IMR-90 (cell line): ENCODE results near the gene GCNT2. TPM values are rescaled to one million over a fixed set of nuclear protein-coding genes. Genes with fewer than 3 reads are reported as not detected.

Experiments
- ATAC-seq: fragments of 200-7000 bp; cut with Tn5 transposase; 2 replicates; pipeline ENCODE4 v1.9.1; 2020; ENCODE audit warnings: low read depth, mild to moderate bottlenecking, moderate library complexity
- BruUV-seq: library from RNA; stranded (reverse); fragments of 400-500 nt; replicated peaks from 2 replicates; lab custom pipeline; 2021; lab: Mats Ljungman, UMichigan
- CTCF ChIA-PET: fragments of 300-600 bp; formaldehyde crosslinking; extraction: SDS; loops from one replicate; lab custom pipeline; 2021; ENCODE audit warnings: antibody characterized with exemption; lab: Yijun Ruan, JAX
- POLR2A ChIA-PET: fragments of 300-600 bp; sonication (Branson Sonifier 250); formaldehyde crosslinking; loops from one replicate; lab custom pipeline; 2022; ENCODE audit warnings: antibody characterized with exemption; ENCODE audit not compliant: unreplicated experiment; lab: Charles Lee
- DNase-seq: peaks from one replicate; pipeline ENCODE4 v3.0.0; 2013
- H2AFZ ChIP-seq: replicated peaks from 2 replicates; pipeline ENCODE3; 2013; ENCODE audit warnings: low read length, mild to moderate bottlenecking; ENCODE audit not compliant: poor library complexity
- H2AK5ac ChIP-seq: 2 replicates; pipeline ENCODE4 v1.6.1; 2013; ENCODE audit warnings: low read depth, low read length, inconsistent platforms
- H2AK9ac ChIP-seq: replicated peaks from 2 replicates; pipeline ENCODE3; 2013; ENCODE audit warnings: mild to moderate bottlenecking, low read depth, low read length, moderate library complexity; ENCODE audit not compliant: poor library complexity
- H2BK120ac ChIP-seq: 2 replicates; pipeline ENCODE4 v1.6.1; 2013; ENCODE audit warnings: low read depth, low read length, inconsistent platforms
- H2BK15ac ChIP-seq: 3 replicates; pipeline ENCODE4 v1.6.1; 2013; ENCODE audit warnings: low read depth, low read length, inconsistent platforms
- H2BK20ac ChIP-seq: 2 replicates; pipeline ENCODE4 v1.6.1; 2013; ENCODE audit warnings: low read depth, mild to moderate bottlenecking, inconsistent platforms, low read length, moderate library complexity
- H2BK5ac ChIP-seq: 2 replicates; pipeline ENCODE4 v1.6.1; 2013; ENCODE audit warnings: mild to moderate bottlenecking, low read depth, low read length, inconsistent platforms; ENCODE audit not compliant: poor library complexity, severe bottlenecking
- H3K14ac ChIP-seq: replicated peaks from 2 replicates; pipeline ENCODE4 v1.6.1; 2013; ENCODE audit warnings: low read depth, low read length, inconsistent platforms
- H3K18ac ChIP-seq: 2 replicates; pipeline ENCODE4 v1.6.1; 2013; ENCODE audit warnings: low read depth, low read length, control low read depth
- H3K23ac ChIP-seq: 2 replicates; pipeline ENCODE4 v1.6.1; 2013; ENCODE audit warnings: low read depth, low read length, inconsistent platforms
- H3K27ac ChIP-seq: 2 replicates; pipeline ENCODE4 v1.5.1; 2013; ENCODE audit warnings: mild to moderate bottlenecking, control low read depth, low read length; ENCODE audit not compliant: insufficient read depth
- H3K27me3 ChIP-seq: 2 replicates; pipeline ENCODE4 v1.6.1; 2013; ENCODE audit warnings: low read length; ENCODE audit not compliant: control insufficient read depth, insufficient read depth
- H3K36me3 ChIP-seq: 2 replicates; pipeline ENCODE4 v1.6.1; 2013; ENCODE audit warnings: low read length, mixed read lengths; ENCODE audit not compliant: control insufficient read depth, insufficient read depth
- H3K4ac ChIP-seq: 2 replicates; pipeline ENCODE4 v1.6.1; 2013; ENCODE audit warnings: low read depth, low read length, inconsistent platforms
- H3K4me1 ChIP-seq: 2 replicates; pipeline ENCODE4 v1.6.1; 2013; ENCODE audit warnings: low read length, mixed read lengths; ENCODE audit not compliant: control insufficient read depth, insufficient read depth
- H3K4me2 ChIP-seq: 2 replicates; pipeline ENCODE4 v1.6.1; 2013; ENCODE audit warnings: low read depth, mild to moderate bottlenecking, control low read depth, low read length, moderate library complexity
- H3K4me3 ChIP-seq: 2 replicates; pipeline ENCODE4 v1.5.1; 2013; ENCODE audit warnings: low read depth, mild to moderate bottlenecking, control low read depth, low read length, moderate library complexity; ENCODE audit not compliant: insufficient read depth
- H3K56ac ChIP-seq: 2 replicates; pipeline ENCODE4 v1.6.1; 2013; ENCODE audit warnings: low read length, inconsistent platforms; ENCODE audit not compliant: insufficient read depth; ENCODE audit errors: extremely low read depth
- H3K79me1 ChIP-seq, 2 experiments: 2 replicates each; pipeline ENCODE4 v1.6.1; 2013; ENCODE audit warnings: low read length in 2 of 2, inconsistent platforms in 1 of 2, low read depth in 1 of 2
- H3K9ac ChIP-seq: 2 replicates; pipeline ENCODE4 v1.6.1; 2013; ENCODE audit warnings: low read depth, low read length, control low read depth
- H3K9me1 ChIP-seq: 2 replicates; pipeline ENCODE4 v1.6.1; 2013; ENCODE audit warnings: low read length, inconsistent platforms; ENCODE audit not compliant: insufficient read depth
- H3K9me3 ChIP-seq: 2 replicates; pipeline ENCODE4 v1.6.1; 2013; ENCODE audit warnings: low read length; ENCODE audit not compliant: control insufficient read depth, insufficient read depth
- H4K20me1 ChIP-seq: 2 replicates; pipeline ENCODE4 v1.6.1; 2013; ENCODE audit warnings: low read length, inconsistent platforms; ENCODE audit not compliant: insufficient read depth
- H4K5ac ChIP-seq: 2 replicates; pipeline ENCODE4 v1.6.1; 2013; ENCODE audit warnings: mild to moderate bottlenecking, low read depth, low read length, control low read depth
- H4K8ac ChIP-seq, 2 experiments: 2 replicates each; pipeline ENCODE4 v1.6.1; 2013; ENCODE audit warnings: low read depth in 2 of 2, low read length in 2 of 2, control low read depth in 1 of 2, inconsistent platforms in 1 of 2
- H4K91ac ChIP-seq: 2 replicates; pipeline ENCODE4 v1.6.1; 2013; ENCODE audit warnings: low read depth, low read length, inconsistent platforms; ENCODE audit not compliant: insufficient read depth
- BHLHE40 ChIP-seq: fragments of 150-350 bp; IDR thresholded peaks from 2 replicates; pipeline ENCODE4 v1.6.1; 2016; ENCODE audit warnings: mild to moderate bottlenecking, low read depth, low read length
- CEBPB ChIP-seq: IDR thresholded peaks from 2 replicates; pipeline ENCODE4 v1.6.1; 2012; ENCODE audit warnings: low read depth, low read length, improper control_type of control experiment
- CHD1 ChIP-seq: IDR thresholded peaks from 2 replicates; pipeline ENCODE4 v1.6.1; 2012; ENCODE audit warnings: low read depth, low read length, improper control_type of control experiment
- FOS ChIP-seq: fragments of 150-350 bp; IDR thresholded peaks from 2 replicates; pipeline ENCODE4 v1.6.1; 2016; ENCODE audit warnings: low read depth, low read length
- MAFK ChIP-seq: IDR thresholded peaks from 2 replicates; pipeline ENCODE4 v1.6.1; 2012; ENCODE audit warnings: low read depth, low read length, improper control_type of control experiment
- NFE2L2 ChIP-seq: fragments of 150-350 bp; IDR thresholded peaks from 2 replicates; pipeline ENCODE4 v1.6.1; 2016; ENCODE audit warnings: low read depth, mild to moderate bottlenecking, low read length
- POLR2A ChIP-seq: IDR thresholded peaks from 2 replicates; pipeline ENCODE4 v1.6.1; 2012; ENCODE audit warnings: mild to moderate bottlenecking, low read depth, low read length
- RAD21 ChIP-seq: IDR thresholded peaks from 2 replicates; pipeline ENCODE4 v1.6.1; 2012; ENCODE audit warnings: low read length, improper control_type of control experiment
- RCOR1 ChIP-seq: IDR thresholded peaks from 2 replicates; pipeline ENCODE4 v1.6.1; 2012; ENCODE audit warnings: mild to moderate bottlenecking, low read length, improper control_type of control experiment; ENCODE audit not compliant: insufficient replicate concordance
- RFX5 ChIP-seq: IDR thresholded peaks from 2 replicates; pipeline ENCODE4 v1.8.0; 2012; ENCODE audit warnings: low read depth, mild to moderate bottlenecking, low read length, moderate library complexity
- SMC3 ChIP-seq: fragments of 150-350 bp; IDR thresholded peaks from 2 replicates; pipeline ENCODE4 v1.6.1; 2016; ENCODE audit warnings: low read depth, mild to moderate bottlenecking, antibody characterized with exemption, low read length, moderate library complexity
- WGBS, 2 experiments: methylation state at CpG; one replicate each; pipeline versions ENCODE4 v1.1.5 to v1.1.7; 2013; ENCODE audit warnings: missing lambda C conversion rate in 2 of 2; ENCODE audit not compliant: insufficient read length in 1 of 2; ENCODE audit errors: extremely low coverage in 2 of 2; 5-methylcytosine and 5-hydroxymethylcytosine counted together
- dilution Hi-C: fragments of 300-500 bp; cut with HindIII; formaldehyde crosslinking; loops from one replicate; pipeline ENCODE4 v1.14.3; 2018; ENCODE audit warnings: low sequenced_read_pairs; ENCODE audit not compliant: unreplicated experiment
- in situ Hi-C: fragments of 300-500 bp; cut with MboI; formaldehyde crosslinking; loops from 3 replicates; pipeline ENCODE4 v1.14.3; 2019; ENCODE audit warnings: low sequenced_read_pairs, inconsistent platforms, mixed read lengths
- intact Hi-C: fragments of 100-400 bp; cut with micrococcal nuclease; formaldehyde crosslinking; loops from 2 replicates; pipeline ENCODE4 v1.10.0; 2022
- polyA plus RNA-seq, 3 experiments: library from polyadenylated mRNA; depleted of rRNA; stranded (reverse); fragments of >200 nt; gene quantifications; 2 replicates each; pipeline ENCODE4 v1.2.3, GENCODE V29; 2012; ENCODE audit warnings: low replicate concordance in 1 of 3
- total RNA-seq: library from RNA; depleted of rRNA; stranded (reverse); fragments of >200 nt; gene quantifications from 2 replicates; pipeline ENCODE4 v1.2.3, GENCODE V29; 2012
- TF ChIP-seq, protein P1 (sequence below): fragments of 150-350 bp; IDR thresholded peaks from 2 replicates; pipeline ENCODE4 v1.6.1; 2017; ENCODE audit warnings: mild to moderate bottlenecking, antibody characterized with exemption, low read length, low read depth
- TF ChIP-seq, protein P2 (sequence below): fragments of 150-350 bp; IDR thresholded peaks from 2 replicates; pipeline ENCODE4 v1.6.1; 2016; ENCODE audit warnings: low read depth, mild to moderate bottlenecking, low read length, moderate library complexity, borderline replicate concordance

Gene GCNT2
- total and polyA plus RNA-seq, 2 of the 4 experiments (the other 2 are of a cell fraction) = 0.34 to 0.90 TPM

DNA sequence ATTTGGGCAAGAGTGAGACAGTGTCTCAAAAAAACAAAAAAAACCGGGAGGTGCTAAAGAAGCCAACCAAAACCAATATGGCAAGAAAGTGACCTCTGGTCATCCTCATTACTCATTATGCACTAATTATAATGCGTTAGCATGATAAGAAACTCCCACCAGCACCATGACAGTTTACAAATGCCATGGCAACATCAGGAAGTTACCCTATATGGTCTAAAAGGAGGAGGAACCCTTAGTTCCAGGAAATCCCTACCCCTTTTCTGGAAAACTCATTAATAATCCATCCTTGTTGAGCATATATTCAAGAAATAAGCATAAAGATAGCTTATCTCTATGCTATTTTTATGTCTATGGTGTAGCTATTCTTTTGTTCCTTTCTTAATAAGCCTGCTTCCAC, 141.6 kb downstream of the GCNT2 start:
- Histone ChIP-seq H3K9ac (no peak overlapping the region), H3K14ac (no peak overlapping the region), H3K56ac (no peak overlapping the region), H3K23ac (no peak overlapping the region), H3K27ac (no peak overlapping the region), H3K4ac (no peak overlapping the region), H2AFZ (no peak overlapping the region), H3K4me1 (no peaks in the 10 kb centered on the region), H4K8ac (no peak overlapping the region), H3K9me1 (no peaks in the 10 kb centered on the region), H3K9me3 (no peaks in the 10 kb centered on the region; the same call in 1 of the 2 replicates), H4K20me1 (no peaks in the 10 kb centered on the region), H2AK5ac (no peak overlapping the region), H2BK120ac (no peak overlapping the region), H2BK5ac (no peak overlapping the region), H3K18ac (no peak overlapping the region), H3K36me3 (no peaks in the 10 kb centered on the region), H2AK9ac (no peak overlapping the region), H4K5ac (no peak overlapping the region), H3K27me3 (no peaks in the 10 kb centered on the region), H4K91ac (no peak overlapping the region), H2BK20ac (no peak overlapping the region), H3K79me1 (no peaks in the 10 kb centered on the region), H3K4me3 (no peak overlapping the region), H2BK15ac (no peak overlapping the region), H3K4me2 (no peak overlapping the region)
- WGBS, 2 experiments = no CpG with 5 or more reads among the region's 2 CpGs
- ChIA-PET CTCF (no interaction called here), POLR2A (no interaction called here)
- dilution Hi-C loops (no loop called here), in situ Hi-C loops (no loop called here), intact Hi-C loops (no loop called here)
- DNase-seq = no peak
- TF ChIP-seq POLR2A = no peak
- no peak for TF ChIP-seq CHD1
- TF ChIP-seq RCOR1 = no peak
- no peak for TF ChIP-seq BHLHE40
- no peak for TF ChIP-seq RFX5
- no peak for TF ChIP-seq SMC3
- TF ChIP-seq, protein P1, sequence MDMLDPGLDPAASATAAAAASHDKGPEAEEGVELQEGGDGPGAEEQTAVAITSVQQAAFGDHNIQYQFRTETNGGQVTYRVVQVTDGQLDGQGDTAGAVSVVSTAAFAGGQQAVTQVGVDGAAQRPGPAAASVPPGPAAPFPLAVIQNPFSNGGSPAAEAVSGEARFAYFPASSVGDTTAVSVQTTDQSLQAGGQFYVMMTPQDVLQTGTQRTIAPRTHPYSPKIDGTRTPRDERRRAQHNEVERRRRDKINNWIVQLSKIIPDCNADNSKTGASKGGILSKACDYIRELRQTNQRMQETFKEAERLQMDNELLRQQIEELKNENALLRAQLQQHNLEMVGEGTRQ = no peak
- no peak for TF ChIP-seq NFE2L2
- TF ChIP-seq FOS = no peak
- no peak for TF ChIP-seq MAFK
- no peak for TF ChIP-seq RAD21
- no peak for TF ChIP-seq CEBPB
- TF ChIP-seq, protein P2, sequence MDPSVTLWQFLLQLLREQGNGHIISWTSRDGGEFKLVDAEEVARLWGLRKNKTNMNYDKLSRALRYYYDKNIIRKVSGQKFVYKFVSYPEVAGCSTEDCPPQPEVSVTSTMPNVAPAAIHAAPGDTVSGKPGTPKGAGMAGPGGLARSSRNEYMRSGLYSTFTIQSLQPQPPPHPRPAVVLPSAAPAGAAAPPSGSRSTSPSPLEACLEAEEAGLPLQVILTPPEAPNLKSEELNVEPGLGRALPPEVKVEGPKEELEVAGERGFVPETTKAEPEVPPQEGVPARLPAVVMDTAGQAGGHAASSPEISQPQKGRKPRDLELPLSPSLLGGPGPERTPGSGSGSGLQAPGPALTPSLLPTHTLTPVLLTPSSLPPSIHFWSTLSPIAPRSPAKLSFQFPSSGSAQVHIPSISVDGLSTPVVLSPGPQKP = no peak
- no TSS peak for BruUV-seq
- ATAC-seq = no peak
